Pancreas (tissue), 10 donors: ENCODE results near the gene ANKRD53. TPM values are rescaled to one million over a fixed set of nuclear protein-coding genes. Genes with fewer than 3 reads are reported as not detected.
A peak's percentile ranks its signal among the peaks of the same experiment; 100 is the strongest.

ENCODE experiments used
- ATAC-seq, 4 donors: fragments of 200-7000 bp; cut with Tn5 transposase; one replicate each; pipeline versions ENCODE4 v1.8.0 to v1.9.1; 2020; ENCODE audit warnings: mild to moderate bottlenecking in 4 of 4, moderate library complexity in 4 of 4
- DNase-seq, 6 donors: peaks; one replicate each; pipeline ENCODE4 v3.0.0-alpha.2; 2020
- FAIRE-seq: peaks from 2 replicates; lab custom pipeline; 2012; peaks lifted over from hg19 to GRCh38; lab: Jason Lieb, UNC
- H3K27ac ChIP-seq, 4 donors: fragments of 200-600 bp; sonication (generic); 1 replicate in 3 of 4; 2 replicates in 1 of 4; pipeline versions ENCODE4 v1.5.0 to v1.8.0; 2020
- H3K27me3 ChIP-seq, 4 donors: fragments of 200-600 bp; one replicate each; pipeline ENCODE4 v1.8.0; 2021
- H3K36me3 ChIP-seq, 3 donors: fragments of 200-600 bp; sonication (generic) in 1 of 3; one replicate each; pipeline versions ENCODE4 v1.5.0 to v1.8.0; 2020 to 2021
- H3K4me1 ChIP-seq, 3 donors: fragments of 200-600 bp; one replicate each; pipeline ENCODE4 v1.8.0; 2021
- H3K4me3 ChIP-seq, 4 donors: fragments of 200-600 bp; sonication (generic) in 2 of 4; one replicate each; pipeline versions ENCODE4 v1.5.0 to v1.8.0; 2020 to 2021
- H3K9me3 ChIP-seq, 4 donors: fragments of 200-600 bp; one replicate each; pipeline ENCODE4 v1.8.0; 2021
- CTCF ChIP-seq, 4 donors: fragments of 200-600 bp; sonication (generic) in 3 of 4; IDR thresholded peaks; one replicate each; pipeline versions ENCODE4 v1.5.0 to v1.8.0; 2021; ENCODE audit warnings: antibody characterized with exemption in 4 of 4
- WGBS, 2 donors: extraction: QIAGEN DNeasy Blood & Tissue Kit; methylation state at CpG; one replicate each; pipeline ENCODE4 v1.1.7; 2013; 5-methylcytosine and 5-hydroxymethylcytosine counted together
- intact Hi-C, 3 donors: fragments of 100-400 bp; cut with DNase I; formaldehyde crosslinking; loops; one replicate each; pipeline versions ENCODE4 v1.11.1 to v1.14.2; 2022
- polyA plus RNA-seq, 2 donors: library from polyadenylated mRNA; stranded (reverse); fragments of 200-250 nt; gene quantifications; one replicate each; pipeline ENCODE4 v1.2.3, GENCODE V29; 2013
- total RNA-seq, 6 donors: library from RNA; stranded (reverse); fragmentation: NEBNext Ultra II Directional in 4 of 6; extraction: Animal tissue kit (Norgen Biotek cat#: 25700) in 4 of 6; gene quantifications; one replicate each; pipeline versions ENCODE4 v1.2.1 to v1.2.4, GENCODE V29; 2021 to 2023
- donor health status: healthy with polysubstance abuse.
- donor health status: DM: no; HTN: no; CAD: no; lungs with moderate emphysema.
- donor health status: DM: no; HTN: no; CAD: no.
- donor health status: control.
- donor health status: control.
- donor health status: Bipolar disorder and iron deficiency.
- donor health status: DM: yes; HTN: yes; CAD: no.
- donor health status: DM: no; HTN: no; CAD: no.
- donor health status: DM: no; HTN: no; CAD: no.
- donor health status: DM: yes; HTN: yes; CAD: no.

ANKRD53 gene
- total and polyA plus RNA-seq, 8 donors = 3.5 to 10.2 (median 6.8) TPM

DNA sequence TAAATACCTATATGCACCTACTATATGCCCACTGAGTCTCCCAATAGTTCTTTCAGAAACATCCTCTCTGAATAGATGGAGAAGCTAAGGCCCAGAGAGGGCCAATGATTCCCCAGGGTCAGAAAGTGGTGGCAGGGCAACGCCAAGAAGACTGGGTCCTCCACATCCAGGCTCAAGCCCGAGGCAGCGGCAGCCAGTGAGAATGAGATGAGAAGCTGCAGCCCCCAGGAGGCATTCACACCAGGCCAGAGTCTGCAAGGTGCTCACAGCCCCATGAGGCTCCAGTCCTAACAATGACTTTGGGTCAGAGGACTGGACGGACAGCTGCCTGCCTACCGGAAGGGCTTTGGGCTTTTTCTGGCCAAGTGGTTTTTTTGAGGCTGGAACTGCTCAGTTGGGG, 12.7 kb downstream of the ANKRD53 start:
- Histone ChIP-seq H3K4me3 (no peak overlapping the region), H3K4me1 (peaks cover 0 to 12% (median 8%) of the 10 kb centered on the region in 3 donors), H3K27ac (no peak overlapping the region), H3K9me3 (no peaks in the 10 kb centered on the region), H3K27me3 (no peaks in the 10 kb centered on the region), H3K36me3 (peaks cover 4 to 25% (median 11%) of the 10 kb centered on the region in 3 donors)
- no peak for DNase-seq
- intact Hi-C loops = no loop called here
- 91 to 95% methylated on average over 5 of the region's 5 CpGs for WGBS, 2 donors
- ATAC-seq = no peak
- FAIRE-seq = no peak
- no peak for TF ChIP-seq CTCF (IDR thresholded peaks at IDR 0.05)

- no peak for ATAC-seq
- Histone ChIP-seq H3K4me1 (peaks cover 0 to 12% (median 8%) of the 10 kb centered on the region in 3 donors), H3K27ac (no peak overlapping the region), H3K4me3 (no peak overlapping the region), H3K9me3 (no peaks in the 10 kb centered on the region), H3K36me3 (peaks cover 4 to 19% (median 11%) of the 10 kb centered on the region in 3 donors), H3K27me3 (no peaks in the 10 kb centered on the region)
- TF ChIP-seq CTCF (IDR thresholded peaks at IDR 0.05) = no peak
- 84 to 85% methylated on average over 9 of the region's 9 CpGs for WGBS, 2 donors
- DNase-seq = no peak
- FAIRE-seq = no peak
- intact Hi-C loops = no loop called here
Observed at GRCh38 chr2:70991742-70992141, 13.3 kb downstream of the ANKRD53 start.

DNA sequence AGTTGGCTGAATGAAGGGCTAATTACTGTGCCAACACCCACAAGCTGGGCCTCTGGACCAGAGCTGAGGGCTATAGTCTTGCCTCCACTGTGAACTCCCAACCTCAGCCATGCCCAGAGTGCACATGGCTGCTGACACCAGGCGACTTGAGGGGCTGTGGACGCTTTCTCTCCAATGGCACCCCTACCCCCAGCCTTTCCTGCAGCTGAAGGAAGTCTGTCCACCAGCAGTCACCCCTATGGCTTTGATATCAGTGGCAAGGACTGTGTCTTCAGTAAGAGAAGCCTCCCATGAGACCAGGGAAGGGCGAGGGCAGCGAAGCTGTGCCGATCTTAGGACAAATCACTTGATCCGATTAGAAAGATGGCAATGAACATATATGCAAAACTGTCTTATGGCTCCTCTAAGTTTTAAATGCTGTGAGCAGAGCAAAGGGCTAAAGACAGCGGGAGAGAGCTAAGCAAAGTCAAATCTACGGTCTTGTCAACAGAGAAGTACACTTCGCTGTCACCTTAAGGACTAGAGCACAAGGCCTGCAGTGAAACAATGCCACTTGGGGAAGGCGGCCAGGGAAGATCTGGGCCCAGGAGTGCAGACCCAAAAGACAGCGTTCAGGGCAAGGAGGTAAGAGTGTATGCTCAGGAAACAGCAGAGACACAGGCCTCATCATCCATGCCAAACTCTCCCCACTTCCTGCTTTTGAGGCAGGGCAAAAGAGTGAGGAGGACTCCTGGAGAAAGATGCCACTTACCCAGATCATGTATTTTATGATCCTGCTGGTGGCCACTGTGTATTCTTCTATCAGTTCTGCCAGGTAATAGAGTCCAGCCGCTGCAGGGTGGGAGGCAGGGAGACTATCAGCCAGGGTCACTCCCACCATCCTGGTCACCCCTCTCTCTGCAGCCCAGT, 14.8 kb downstream of the ANKRD53 start:
- Histone ChIP-seq H3K4me1 (peaks cover 0 to 12% (median 8%) of the 10 kb centered on the region in 3 donors), H3K4me3 (peak overlapping the region in 3 of 4 donors; percentile 94 to 100 (median 98)), H3K27ac (no peak overlapping the region), H3K36me3 (peaks cover 4 to 12% (median 9%) of the 10 kb centered on the region in 3 donors), H3K9me3 (no peaks in the 10 kb centered on the region), H3K27me3 (no peaks in the 10 kb centered on the region)
- no peak for TF ChIP-seq CTCF (IDR thresholded peaks at IDR 0.05)
- FAIRE-seq (no peak), DNase-seq (no peak), ATAC-seq (no peak)
- 76 to 81% methylated on average over 12 of the region's 12 CpGs for WGBS, 2 donors
- intact Hi-C loops = no loop called here

DNA sequence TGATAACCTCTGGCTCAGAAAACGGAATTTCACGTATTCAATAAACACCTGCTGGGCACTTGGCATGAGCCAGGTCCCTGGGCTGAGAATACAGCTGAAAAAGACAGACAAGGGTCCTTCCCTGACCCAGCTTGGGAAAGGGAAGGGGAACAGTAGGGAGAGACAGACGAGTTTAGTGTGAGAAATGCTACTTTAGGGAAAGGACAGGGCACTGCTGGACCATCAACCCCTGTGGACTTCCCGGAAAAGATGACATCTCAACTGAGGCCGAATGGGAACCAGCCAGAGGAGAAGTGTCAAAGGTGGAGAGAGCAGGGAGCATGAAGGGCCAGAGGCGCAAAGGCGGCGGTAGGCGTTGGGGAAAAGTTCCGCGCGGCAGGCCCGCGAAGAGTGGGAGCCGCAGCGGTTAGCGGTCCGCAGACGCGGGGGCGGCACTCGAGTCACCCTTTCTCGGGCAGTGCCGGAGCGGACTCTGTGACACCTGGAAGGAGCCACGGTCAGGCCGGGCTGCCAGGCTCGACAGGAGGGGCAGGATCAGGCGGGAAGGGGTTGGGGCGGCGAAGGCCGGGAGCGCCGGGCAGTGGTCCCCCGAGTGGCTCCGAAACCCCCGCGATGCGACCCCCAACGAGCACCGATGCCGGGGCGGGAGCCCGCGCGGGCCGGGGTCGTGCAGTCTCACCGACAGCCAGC, 15.7 kb downstream of the ANKRD53 start:
- DNase-seq (peak in 1 of 6 donors; percentile 40), FAIRE-seq (no peak), ATAC-seq (peak; percentile 15 to 50 (median 34))
- Histone ChIP-seq H3K4me3 (peak overlapping the region; percentile 93 to 100 (median 96)), H3K27ac (peak overlapping the region; percentile 39 to 74 (median 56)), H3K9me3 (no peaks in the 10 kb centered on the region), H3K27me3 (no peaks in the 10 kb centered on the region), H3K4me1 (peaks cover 0 to 12% (median 8%) of the 10 kb centered on the region in 3 donors), H3K36me3 (peaks cover 0 to 2% (median 1%) of the 10 kb centered on the region in 3 donors)
- TF ChIP-seq CTCF (IDR thresholded peaks at IDR 0.05) = no peak
- intact Hi-C loops = no loop called here
- 0% methylated on average over 42 to 49 of the region's 49 CpGs for WGBS, 2 donors
